Measurements from ENCODE around the gene CCHCR1. TPM values are rescaled to one million over a fixed set of nuclear protein-coding genes. Genes with fewer than 3 reads are reported as not detected.

CCHCR1 gene
- total RNA-seq, 1 donor from 2014 or later, result 14.5 TPM

- FAIRE-seq (no peak), DNase-seq (ENCODE audit: low read depth) (no peak)
- Histone ChIP-seq H3K36me3 (ENCODE audit: control insufficient read depth, insufficient read depth, low read length) (no peaks in the 10 kb centered on the region), H3K27me3 (ENCODE audit: control insufficient read depth, insufficient read depth, low read length) (no peaks in the 10 kb centered on the region), H3K4me3 (ENCODE audit: low read depth, low read length) (no peak overlapping the region)
- TF ChIP-seq CTCF (IDR thresholded peaks at IDR 0.05; ENCODE audit: insufficient read depth, low read length, severe bottlenecking), result no peak
These were observed 64.7 kb downstream of the CCHCR1 start for GRCh38 chr6:31092769-31093505.

Other genes starting within 250 kb of the CCHCR1 start
- 10.0 and 10.6 TPM in 2 replicates for gene GTF2H4, start 249.6 kb downstream of the CCHCR1 start, total RNA-seq
- gene VARS2, start 243.6 kb downstream of the CCHCR1 start, total RNA-seq, result 24.6 and 26.3 TPM in 2 replicates
- gene SFTA2, start 225.6 kb downstream of the CCHCR1 start, total RNA-seq, result not detected in 2 replicates
- gene MUCL3, start 216.8 kb downstream of the CCHCR1 start, total RNA-seq, result under 0.01 TPM in 1 of 2 replicates, not detected in the other
- 0.53 and 2.2 TPM in 2 replicates for gene MUC21, start 174.1 kb downstream of the CCHCR1 start, total RNA-seq
- gene MUC22, start 147.3 kb downstream of the CCHCR1 start, total RNA-seq, result under 0.01 TPM in 1 of 2 replicates, not detected in the other
- 0.13 TPM in 1 of 2 replicates, not detected in the other for gene C6orf15, start 45.2 kb downstream of the CCHCR1 start, total RNA-seq
- 5.1 and 6.3 TPM in 2 replicates for gene PSORS1C1, start 43.0 kb downstream of the CCHCR1 start, total RNA-seq
- not detected in 2 replicates for gene CDSN, start 37.4 kb downstream of the CCHCR1 start, total RNA-seq
- gene PSORS1C2, start 18.7 kb downstream of the CCHCR1 start, total RNA-seq, result not detected in 2 replicates
- 1.1 and 3.1 TPM in 2 replicates for gene TCF19, start 787 bp upstream of the CCHCR1 start, total RNA-seq
- gene POU5F1, start 12.9 kb upstream of the CCHCR1 start, total RNA-seq, result 0.53 and 1.3 TPM in 2 replicates
- gene HLA-C, start 114.3 kb upstream of the CCHCR1 start, total RNA-seq, result 203 and 285 TPM in 2 replicates
- 46.9 and 59.5 TPM in 2 replicates for gene HLA-B, start 199.4 kb upstream of the CCHCR1 start, total RNA-seq
- gene MICA, start 245.8 kb upstream of the CCHCR1 start, total RNA-seq, result 47.6 and 51.6 TPM in 2 replicates

Measured in bronchial epithelial cell (primary cell).